Liver (tissue), 9 donors: Measurements from ENCODE around the gene RGP1. TPM values are rescaled to one million over a fixed set of nuclear protein-coding genes. Genes with fewer than 3 reads are reported as not detected.
A peak's percentile ranks its signal among the peaks of the same experiment; 100 is the strongest.

Experiments
- DNase-seq: peaks from one replicate; pipeline ENCODE4 v3.0.0-alpha.2; 2017; ENCODE audit warnings: low spot score
- H3K27ac ChIP-seq, 2 donors: one replicate each; pipeline ENCODE4 v1.7.0; 2013; ENCODE audit warnings: inconsistent platforms in 2 of 2, low read length in 2 of 2, control low read depth in 1 of 2, low read depth in 1 of 2, mild to moderate bottlenecking in 1 of 2
- H3K27me3 ChIP-seq, 4 donors: one replicate each; pipeline versions ENCODE4 v1.6.1 to v1.7.0; 2013; ENCODE audit warnings: low read length in 3 of 4, inconsistent platforms in 1 of 4, mild to moderate bottlenecking in 1 of 4, moderate library complexity in 1 of 4; ENCODE audit not compliant: control insufficient read depth in 4 of 4, insufficient read depth in 4 of 4
- H3K36me3 ChIP-seq, 4 donors: one replicate each; pipeline versions ENCODE4 v1.6.1 to v1.7.0; 2013; ENCODE audit warnings: low read length in 3 of 4, mild to moderate bottlenecking in 3 of 4, low read depth in 1 of 4, moderate library complexity in 1 of 4; ENCODE audit not compliant: control insufficient read depth in 4 of 4, insufficient read depth in 3 of 4
- H3K4me1 ChIP-seq, 4 donors: one replicate each; pipeline versions ENCODE4 v1.6.1 to v1.7.0; 2013; ENCODE audit warnings: low read length in 3 of 4, mild to moderate bottlenecking in 3 of 4, moderate library complexity in 1 of 4; ENCODE audit not compliant: control insufficient read depth in 4 of 4, insufficient read depth in 4 of 4
- H3K4me3 ChIP-seq, 3 donors: one replicate each; pipeline versions ENCODE4 v1.6.1 to v1.7.0; 2013; ENCODE audit warnings: low read length in 3 of 3, control low read depth in 1 of 3, low read depth in 1 of 3, mild to moderate bottlenecking in 1 of 3
- H3K9ac ChIP-seq, 2 donors: one replicate each; pipeline ENCODE4 v1.7.0; 2013; ENCODE audit warnings: low read length in 2 of 2, mild to moderate bottlenecking in 2 of 2, moderate library complexity in 2 of 2, control low read depth in 1 of 2, low read depth in 1 of 2
- H3K9me3 ChIP-seq, 4 donors: one replicate each; pipeline versions ENCODE4 v1.6.1 to v1.7.0; 2013; ENCODE audit warnings: low read length in 3 of 4; ENCODE audit not compliant: control insufficient read depth in 4 of 4
- ATF3 ChIP-seq: IDR thresholded peaks from 2 replicates; pipeline ENCODE4 v1.6.1; 2016; ENCODE audit warnings: antibody characterized with exemption
- EGR1 ChIP-seq, 2 donors: IDR thresholded peaks; 2 replicates each; pipeline ENCODE4 v1.6.1; 2016 to 2018; ENCODE audit warnings: antibody characterized with exemption in 2 of 2, low read depth in 2 of 2
- FOXA1 ChIP-seq: IDR thresholded peaks from 2 replicates; pipeline ENCODE4 v1.6.1; 2016; ENCODE audit warnings: antibody characterized with exemption
- FOXA2 ChIP-seq: IDR thresholded peaks from 2 replicates; pipeline ENCODE4 v1.6.1; 2016; ENCODE audit warnings: antibody characterized with exemption
- GABPA ChIP-seq, 2 donors: IDR thresholded peaks in 1 of 2; conservative IDR thresholded peaks in 1 of 2; 2 replicates each; pipeline ENCODE4 v1.6.1; 2016; ENCODE audit warnings: antibody characterized with exemption in 2 of 2, mild to moderate bottlenecking in 1 of 2, moderate library complexity in 1 of 2
- HNF4A ChIP-seq, 2 donors: conservative IDR thresholded peaks; 2 replicates each; pipeline ENCODE4 v1.6.1; 2016; ENCODE audit warnings: antibody characterized with exemption in 2 of 2, mild to moderate bottlenecking in 2 of 2
- HNF4G ChIP-seq: IDR thresholded peaks from 2 replicates; pipeline ENCODE4 v1.6.1; 2016; ENCODE audit warnings: antibody characterized with exemption
- JUND ChIP-seq, 2 donors: IDR thresholded peaks; 2 replicates each; pipeline ENCODE4 v1.6.1; 2016; ENCODE audit warnings: antibody characterized with exemption in 2 of 2
- NR2F2 ChIP-seq: IDR thresholded peaks from 2 replicates; pipeline ENCODE4 v1.6.1; 2016; ENCODE audit warnings: antibody characterized with exemption
- RAD21 ChIP-seq, 2 donors: IDR thresholded peaks; 2 replicates each; pipeline ENCODE4 v1.6.1; 2016; ENCODE audit warnings: antibody characterized with exemption in 2 of 2, mild to moderate bottlenecking in 2 of 2
- REST ChIP-seq: IDR thresholded peaks from 2 replicates; pipeline ENCODE4 v1.6.1; 2016; ENCODE audit warnings: antibody characterized with exemption, mild to moderate bottlenecking
- RXRA ChIP-seq, 2 donors: IDR thresholded peaks; 2 replicates each; pipeline ENCODE4 v1.6.1; 2017 to 2018; ENCODE audit warnings: antibody characterized with exemption in 2 of 2, mild to moderate bottlenecking in 1 of 2
- SP1 ChIP-seq: IDR thresholded peaks from 2 replicates; pipeline ENCODE4 v1.6.1; 2018; ENCODE audit warnings: antibody characterized with exemption, mild to moderate bottlenecking
- TAF1 ChIP-seq: conservative IDR thresholded peaks from 2 replicates; pipeline ENCODE4 v1.6.1; 2016; ENCODE audit warnings: antibody characterized with exemption, mild to moderate bottlenecking
- YY1 ChIP-seq: IDR thresholded peaks from 2 replicates; pipeline ENCODE4 v1.6.1; 2016; ENCODE audit warnings: antibody characterized with exemption, mild to moderate bottlenecking
- ZBTB33 ChIP-seq: IDR thresholded peaks from 2 replicates; pipeline ENCODE4 v1.6.1; 2016; ENCODE audit warnings: antibody characterized with exemption
- WGBS: extraction: QIAGEN DNeasy Blood & Tissue Kit; methylation state at CpG from one replicate; pipeline ENCODE4 v1.1.7; 2013; 5-methylcytosine and 5-hydroxymethylcytosine counted together
- polyA plus RNA-seq, 2 donors: library from polyadenylated mRNA; stranded (reverse) in 1 of 2; unstranded in 1 of 2; fragments of 200-250 nt in 1 of 2; fragments of >200 nt in 1 of 2; fragmentation: Nextera tagmentation in 1 of 2; extraction: Ambion mirVana in 1 of 2; gene quantifications; one replicate each; pipeline versions ENCODE4 v1.2.1 to v1.2.3, GENCODE V29; 2013 to 2015
- total RNA-seq, 2 donors: library from RNA; depleted of rRNA; stranded (reverse); fragments of >200 nt; gene quantifications; one replicate each; pipeline ENCODE4 v1.2.3, GENCODE V29; 2014
- TF ChIP-seq, protein P1 (sequence below): IDR thresholded peaks from 2 replicates; pipeline ENCODE4 v1.6.1; 2016; ENCODE audit warnings: antibody characterized with exemption
- TF ChIP-seq, protein P2 (sequence below): fragments of 150-350 bp; IDR thresholded peaks from 2 replicates; pipeline ENCODE4 v1.5.1; 2017; ENCODE audit warnings: improper control_type of control experiment, low read depth, low read length; ENCODE audit not compliant: missing input control
- donor health status: healthy.
- donor health status: healthy.
- donor health status: healthy.
- donor health status: healthy.
- donor health status: healthy.

The RGP1 gene
- total and polyA plus RNA-seq, 4 donors, result 2.6 to 10.7 (median 5.9) TPM

DNA sequence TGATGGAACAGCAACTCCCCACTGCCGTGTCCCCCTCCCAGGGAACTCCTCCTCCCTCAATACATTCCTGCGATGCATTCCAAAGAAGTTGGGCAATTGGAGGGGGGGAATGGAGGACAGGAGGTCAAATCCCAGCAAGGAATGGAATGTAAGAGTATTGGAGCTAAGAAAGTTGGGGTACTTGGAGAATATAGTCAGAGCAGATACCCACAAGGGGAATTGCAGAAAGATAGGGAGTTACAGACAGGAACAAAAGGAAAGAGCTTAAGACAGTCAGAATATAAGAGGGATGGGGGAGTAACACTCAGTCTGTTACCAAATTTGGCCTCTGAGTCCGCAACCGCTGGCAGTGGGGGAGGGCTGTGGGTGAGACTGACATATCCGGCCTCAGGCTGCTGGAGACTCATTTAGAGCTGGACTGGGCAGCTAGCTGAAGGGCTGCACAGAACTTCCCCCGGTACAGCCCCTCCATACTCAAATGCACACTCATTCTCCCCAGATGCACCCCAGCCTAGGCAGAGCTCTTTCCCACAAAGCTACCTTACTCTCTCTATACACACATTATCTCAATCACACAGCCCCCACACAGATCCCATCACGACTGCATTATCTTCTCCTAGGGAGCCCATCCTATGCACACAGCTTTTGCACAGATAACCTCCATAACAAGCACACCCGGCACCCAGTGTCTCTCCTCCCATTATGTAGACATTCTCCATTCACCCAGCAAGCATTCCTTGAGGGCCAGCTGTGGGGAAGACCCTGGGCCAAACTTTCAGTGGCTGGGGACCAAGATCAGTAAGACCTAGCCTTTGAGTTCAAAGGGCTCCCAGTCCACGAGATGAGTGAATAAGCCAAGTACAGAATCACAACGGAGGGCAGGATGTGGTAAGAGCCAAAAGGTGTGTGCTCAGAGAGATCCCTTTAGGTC, 20.8 kb upstream of the RGP1 start:
- Histone ChIP-seq H3K36me3 (peaks cover 11 to 24% (median 21%) of the 10 kb centered on the region in 4 donors), H3K4me3 (peak overlapping the region in 2 of 3 donors; percentile 3 to 10), H3K9me3 (no peaks in the 10 kb centered on the region), H3K4me1 (peaks cover 19 to 57% (median 51%) of the 10 kb centered on the region in 4 donors), H3K27me3 (no peaks in the 10 kb centered on the region), H3K27ac (peak overlapping the region; percentile 95 to 98), H3K9ac (peak overlapping the region; percentile 4 to 47)
- TF ChIP-seq JUND (IDR thresholded peaks at IDR 0.05), result peak in 1 of 2 donors; percentile 22
- TF ChIP-seq RXRA (IDR thresholded peaks at IDR 0.05), result peak; percentile 84 to 86
- no peak for TF ChIP-seq YY1
- no peak for TF ChIP-seq GABPA (IDR thresholded peaks at IDR 0.05 in 1 of 2, conservative IDR thresholded peaks at IDR 0.05 in 1 of 2)
- peak; percentile 51 for TF ChIP-seq SP1
- TF ChIP-seq, protein P1, sequence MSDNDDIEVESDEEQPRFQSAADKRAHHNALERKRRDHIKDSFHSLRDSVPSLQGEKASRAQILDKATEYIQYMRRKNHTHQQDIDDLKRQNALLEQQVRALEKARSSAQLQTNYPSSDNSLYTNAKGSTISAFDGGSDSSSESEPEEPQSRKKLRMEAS, result no peak
- TF ChIP-seq FOXA1, result no peak
- TF ChIP-seq NR2F2, result peak; percentile 81
- TF ChIP-seq REST, result no peak
- TF ChIP-seq ATF3, result no peak
- no peak for TF ChIP-seq FOXA2
- TF ChIP-seq HNF4A (conservative IDR thresholded peaks at IDR 0.05), result peak; percentile 71 to 85
- TF ChIP-seq HNF4G, result peak; percentile 16
- TF ChIP-seq EGR1 (IDR thresholded peaks at IDR 0.05; ENCODE audit: low read depth in 2 of 2), result no peak
- TF ChIP-seq, protein P2, sequence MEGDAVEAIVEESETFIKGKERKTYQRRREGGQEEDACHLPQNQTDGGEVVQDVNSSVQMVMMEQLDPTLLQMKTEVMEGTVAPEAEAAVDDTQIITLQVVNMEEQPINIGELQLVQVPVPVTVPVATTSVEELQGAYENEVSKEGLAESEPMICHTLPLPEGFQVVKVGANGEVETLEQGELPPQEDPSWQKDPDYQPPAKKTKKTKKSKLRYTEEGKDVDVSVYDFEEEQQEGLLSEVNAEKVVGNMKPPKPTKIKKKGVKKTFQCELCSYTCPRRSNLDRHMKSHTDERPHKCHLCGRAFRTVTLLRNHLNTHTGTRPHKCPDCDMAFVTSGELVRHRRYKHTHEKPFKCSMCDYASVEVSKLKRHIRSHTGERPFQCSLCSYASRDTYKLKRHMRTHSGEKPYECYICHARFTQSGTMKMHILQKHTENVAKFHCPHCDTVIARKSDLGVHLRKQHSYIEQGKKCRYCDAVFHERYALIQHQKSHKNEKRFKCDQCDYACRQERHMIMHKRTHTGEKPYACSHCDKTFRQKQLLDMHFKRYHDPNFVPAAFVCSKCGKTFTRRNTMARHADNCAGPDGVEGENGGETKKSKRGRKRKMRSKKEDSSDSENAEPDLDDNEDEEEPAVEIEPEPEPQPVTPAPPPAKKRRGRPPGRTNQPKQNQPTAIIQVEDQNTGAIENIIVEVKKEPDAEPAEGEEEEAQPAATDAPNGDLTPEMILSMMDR, result no peak
- TF ChIP-seq TAF1, result peak; percentile 60
- peak; percentile 44 for TF ChIP-seq ZBTB33
- no peak for TF ChIP-seq RAD21 (IDR thresholded peaks at IDR 0.05)
- WGBS, result 20% methylated on average over 10 of the region's 10 CpGs
- DNase-seq, result peak; percentile 57
